ENCODE results near the gene DUSP19. TPM values are rescaled to one million over a fixed set of nuclear protein-coding genes. Genes with fewer than 3 reads are reported as not detected.

DUSP19 gene
- total RNA-seq, 6 experiments from 2014 or later: 0.37 to 1.5 (median 0.78) TPM

DNA sequence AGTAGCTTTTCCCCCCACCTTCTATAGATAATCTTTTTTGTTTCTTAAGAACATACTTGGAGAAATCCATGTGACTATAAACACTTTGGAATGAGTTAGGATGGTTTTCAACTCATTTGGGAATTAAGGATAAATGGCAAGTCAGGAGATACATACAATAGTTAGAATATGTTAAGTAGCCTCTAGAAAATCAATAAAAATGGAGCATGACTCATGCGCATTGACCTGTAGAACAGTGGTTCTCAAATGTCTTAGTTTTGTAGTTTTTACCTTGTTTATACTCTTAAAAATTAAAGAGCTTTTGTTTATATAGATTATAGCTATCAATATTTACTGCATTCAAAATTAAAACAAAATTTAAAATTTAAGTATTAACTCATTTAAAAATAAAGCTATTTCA lies 70.4 kb downstream of the DUSP19 start:
- DNase-seq (no peak), ATAC-seq (no peak)
- no peaks in the 10 kb centered on the region for H3K4me1 ChIP-seq
- intact Hi-C loops (cut with DNase I): no loop called here
- H3K4me3 ChIP-seq: no peak overlapping the region
- no peak overlapping the region for H3K27ac ChIP-seq
- TF ChIP-seq, protein P1, sequence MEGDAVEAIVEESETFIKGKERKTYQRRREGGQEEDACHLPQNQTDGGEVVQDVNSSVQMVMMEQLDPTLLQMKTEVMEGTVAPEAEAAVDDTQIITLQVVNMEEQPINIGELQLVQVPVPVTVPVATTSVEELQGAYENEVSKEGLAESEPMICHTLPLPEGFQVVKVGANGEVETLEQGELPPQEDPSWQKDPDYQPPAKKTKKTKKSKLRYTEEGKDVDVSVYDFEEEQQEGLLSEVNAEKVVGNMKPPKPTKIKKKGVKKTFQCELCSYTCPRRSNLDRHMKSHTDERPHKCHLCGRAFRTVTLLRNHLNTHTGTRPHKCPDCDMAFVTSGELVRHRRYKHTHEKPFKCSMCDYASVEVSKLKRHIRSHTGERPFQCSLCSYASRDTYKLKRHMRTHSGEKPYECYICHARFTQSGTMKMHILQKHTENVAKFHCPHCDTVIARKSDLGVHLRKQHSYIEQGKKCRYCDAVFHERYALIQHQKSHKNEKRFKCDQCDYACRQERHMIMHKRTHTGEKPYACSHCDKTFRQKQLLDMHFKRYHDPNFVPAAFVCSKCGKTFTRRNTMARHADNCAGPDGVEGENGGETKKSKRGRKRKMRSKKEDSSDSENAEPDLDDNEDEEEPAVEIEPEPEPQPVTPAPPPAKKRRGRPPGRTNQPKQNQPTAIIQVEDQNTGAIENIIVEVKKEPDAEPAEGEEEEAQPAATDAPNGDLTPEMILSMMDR (IDR thresholded peaks at IDR 0.05): no peak
- no peak for TF ChIP-seq POLR2A (IDR thresholded peaks at IDR 0.05)
- no peaks in the 10 kb centered on the region for H3K27me3 ChIP-seq
- 92% methylated on average over 1 of the region's 1 CpG for WGBS (ENCODE audit: insufficient coverage, low coverage, low lambda C conversion rate, missing lambda C conversion rate)
- peaks cover 0 to 4% (median 2%) of the 10 kb centered on the region in 4 donors for H3K36me3 ChIP-seq
- H3K9me3 ChIP-seq: no peaks in the 10 kb centered on the region

DNA sequence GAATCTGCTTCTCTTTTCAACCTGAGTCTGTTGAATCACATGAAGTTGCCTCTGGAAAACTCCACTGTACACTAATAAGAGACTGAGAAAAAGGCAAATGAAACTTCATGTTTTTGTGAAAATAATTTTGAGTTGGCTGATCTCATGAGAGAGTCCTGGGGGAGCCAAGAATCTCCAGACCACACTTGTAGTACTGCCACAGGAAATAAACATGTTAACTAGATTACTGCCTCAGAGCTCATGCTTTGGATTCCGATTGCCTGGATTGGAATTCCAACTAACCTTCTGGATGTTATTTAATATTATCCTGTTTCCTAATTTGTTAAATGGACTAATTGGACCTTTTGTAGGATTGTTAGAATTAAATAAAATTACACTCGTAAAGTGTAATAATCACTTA lies 70.9 kb downstream of the DUSP19 start:
- no peak overlapping the region for H3K27ac ChIP-seq
- intact Hi-C loops (cut with DNase I): no loop called here
- H3K4me3 ChIP-seq: no peak overlapping the region
- TF ChIP-seq POLR2A (IDR thresholded peaks at IDR 0.05): no peak
- TF ChIP-seq, protein P1 (IDR thresholded peaks at IDR 0.05): no peak
- no peaks in the 10 kb centered on the region for H3K9me3 ChIP-seq
- ATAC-seq (no peak), DNase-seq (no peak)
- no peaks in the 10 kb centered on the region for H3K27me3 ChIP-seq
- 88% methylated on average over 2 of the region's 2 CpGs for WGBS (ENCODE audit: insufficient coverage, low coverage, low lambda C conversion rate, missing lambda C conversion rate)
- H3K4me1 ChIP-seq: no peaks in the 10 kb centered on the region
- peaks cover 0 to 3% (median 1%) of the 10 kb centered on the region in 4 donors for H3K36me3 ChIP-seq

Small RNA genes within 50 kb of the gene (small RNA-seq; reads per million reads assigned to genes)
- gene RF00599: 0 reads per million in 2 experiments

Other genes with a start within 250 kb of the DUSP19 start
- under 1 TPM; 0.14 to 0.93 (median 0.59) TPM for gene FRZB, start 212.1 kb upstream of the DUSP19 start, total RNA-seq
- 10 to 100 TPM; 31.9 to 50.3 (median 43.3) TPM for gene NCKAP1, start 40.3 kb upstream of the DUSP19 start, total RNA-seq
- gene NUP35, start 45.7 kb downstream of the DUSP19 start, total RNA-seq: 10 to 100 TPM in 4 of 6 experiments, 1 to 10 TPM in 2; 8.7 to 12.9 (median 11.2) TPM